WTC11 (cell line): ENCODE data around the gene ELF3. TPM values are rescaled to one million over a fixed set of nuclear protein-coding genes. Genes with fewer than 3 reads are reported as not detected.

Experiments used
- ATAC-seq: fragments of 200-7000 bp; cut with Tn5 transposase; 2 replicates; pipeline ENCODE4 v1.10.0; 2021; ENCODE audit warnings: mild to moderate bottlenecking, moderate library complexity
- CTCF ChIA-PET: fragments of 300-600 bp; sonication (Branson Sonifier 250); formaldehyde crosslinking; loops from one replicate; lab custom pipeline; 2021; ENCODE audit warnings: antibody characterized with exemption; lab: Charles Lee
- POLR2A ChIA-PET: fragments of 350-600 bp; sonication (Branson Sonifier 250); formaldehyde crosslinking; loops from one replicate; lab custom pipeline; 2021; ENCODE audit warnings: antibody characterized with exemption; lab: Charles Lee
- DNase-seq: peaks from one replicate; pipeline ENCODE4 v3.0.0; 2021; ENCODE audit warnings: low spot score
- H3K27ac Mint-ChIP-seq: 2 replicates; pipeline ENCODE4 v1.8.0; 2021; ENCODE audit warnings: mixed read lengths
- H3K27me3 Mint-ChIP-seq: 2 replicates; pipeline ENCODE4 v1.8.0; 2021; ENCODE audit warnings: low read depth, mild to moderate bottlenecking, moderate library complexity, mixed read lengths
- H3K36me3 Mint-ChIP-seq: 2 replicates; pipeline ENCODE4 v1.8.0; 2021; ENCODE audit warnings: mixed read lengths
- H3K4me1 Mint-ChIP-seq: 2 replicates; pipeline ENCODE4 v1.8.0; 2022; ENCODE audit warnings: mixed read lengths
- H3K4me3 Mint-ChIP-seq: 2 replicates; pipeline ENCODE4 v1.8.0; 2021; ENCODE audit warnings: mild to moderate bottlenecking, moderate library complexity, mixed read lengths
- H3K9me3 Mint-ChIP-seq: 2 replicates; pipeline ENCODE4 v1.8.0; 2021; ENCODE audit warnings: mixed read lengths
- CDX4 ChIP-seq: fragments of 250-450 bp; sonication (Bioruptor Pico); IDR thresholded peaks from 2 replicates; pipeline ENCODE4 v1.9.0; 2021; ENCODE audit warnings: moderate library complexity, mild to moderate bottlenecking, inconsistent platforms, borderline replicate concordance
- E2F4 ChIP-seq: sonication (generic); formaldehyde crosslinking; IDR thresholded peaks from 2 replicates; pipeline ENCODE4 v1.8.1; 2022; ENCODE audit warnings: low read depth, mild to moderate bottlenecking, moderate library complexity, missing genetic modification reagents, borderline replicate concordance
- ELF4 ChIP-seq: sonication (generic); formaldehyde crosslinking; IDR thresholded peaks from 2 replicates; pipeline ENCODE4 v1.8.1; 2022; ENCODE audit warnings: low read depth, mild to moderate bottlenecking, moderate library complexity, missing genetic modification reagents
- EMX1 ChIP-seq: fragments of 250-450 bp; sonication (Bioruptor Pico); IDR thresholded peaks from 2 replicates; pipeline ENCODE4 v1.8.0; 2021; ENCODE audit warnings: mild to moderate bottlenecking
- OVOL2 ChIP-seq: fragments of 250-450 bp; sonication (Bioruptor Pico); IDR thresholded peaks from 2 replicates; pipeline ENCODE4 v1.9.0; 2021; ENCODE audit warnings: mild to moderate bottlenecking, borderline replicate concordance
- TEAD1 ChIP-seq: sonication (generic); formaldehyde crosslinking; IDR thresholded peaks from 2 replicates; pipeline ENCODE4 v1.8.0; 2022; ENCODE audit warnings: mild to moderate bottlenecking, missing genetic modification reagents
- ZNF425 ChIP-seq: fragments of 250-450 bp; sonication (Bioruptor Pico); conservative IDR thresholded peaks from 2 replicates; pipeline ENCODE4 v1.9.0; 2021; ENCODE audit warnings: mild to moderate bottlenecking
- ZNF512 ChIP-seq: sonication (generic); formaldehyde crosslinking; IDR thresholded peaks from 2 replicates; pipeline ENCODE4 v1.8.1; 2022; ENCODE audit warnings: missing genetic modification reagents, borderline replicate concordance
- ZNF532 ChIP-seq: fragments of 250-450 bp; sonication (Bioruptor Pico); IDR thresholded peaks from 2 replicates; pipeline ENCODE4 v1.9.0; 2021; ENCODE audit warnings: mild to moderate bottlenecking, borderline replicate concordance
- total RNA-seq: library from RNA; stranded (reverse); gene quantifications from 3 replicates; pipeline ENCODE4 v1.2.3, GENCODE V29; 2021
- TF ChIP-seq, protein P1 (sequence below): fragments of 250-450 bp; sonication (Bioruptor Pico); IDR thresholded peaks from 2 replicates; pipeline ENCODE4 v1.9.0; 2021; ENCODE audit warnings: mild to moderate bottlenecking
- TF ChIP-seq, protein P2 (sequence below): sonication (generic); formaldehyde crosslinking; IDR thresholded peaks from 2 replicates; pipeline ENCODE4 v1.8.1; 2023; ENCODE audit warnings: mild to moderate bottlenecking, missing genetic modification reagents, borderline replicate concordance

The ELF3 gene
- total RNA-seq, 1 experiment from 2014 or later, result 15.0 TPM

- TF ChIP-seq E2F4, result no peak
- TF ChIP-seq, protein P1, sequence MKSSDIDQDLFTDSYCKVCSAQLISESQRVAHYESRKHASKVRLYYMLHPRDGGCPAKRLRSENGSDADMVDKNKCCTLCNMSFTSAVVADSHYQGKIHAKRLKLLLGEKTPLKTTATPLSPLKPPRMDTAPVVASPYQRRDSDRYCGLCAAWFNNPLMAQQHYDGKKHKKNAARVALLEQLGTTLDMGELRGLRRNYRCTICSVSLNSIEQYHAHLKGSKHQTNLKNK (CRISPR knock-in tag), result no peak
- no peak for TF ChIP-seq CDX4
- no peak for TF ChIP-seq OVOL2 (CRISPR knock-in tag)
- TF ChIP-seq ZNF425 (CRISPR knock-in tag), result no peak
These were observed 46.1 kb upstream of the ELF3 start (continued) for GRCh38 chr1:201964261-201964660.

DNA sequence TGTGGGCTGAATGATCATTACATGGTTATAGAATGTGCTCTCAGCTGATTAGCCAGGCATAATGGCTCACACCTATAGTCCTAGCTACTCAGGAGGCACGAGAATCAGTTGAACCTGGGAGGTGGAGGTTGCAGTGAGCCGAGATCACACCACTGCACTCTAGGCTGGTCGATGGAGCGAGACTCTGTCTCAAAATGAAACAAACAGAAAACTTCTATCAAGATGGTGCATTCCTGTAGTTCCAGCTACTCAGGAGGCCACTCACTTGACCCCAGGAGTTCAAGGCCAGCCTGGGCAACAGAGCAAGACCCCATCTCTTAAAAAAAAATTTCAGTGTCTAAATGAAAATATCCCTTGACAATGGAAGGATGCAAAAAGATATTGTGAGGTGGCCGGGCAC is 44.2 kb upstream of the ELF3 start:
- ATAC-seq (no peak), DNase-seq (no peak)
- TF ChIP-seq TEAD1 (CRISPR knock-in tag), result no peak
- no peak for TF ChIP-seq ELF4 (CRISPR knock-in tag)
- TF ChIP-seq EMX1 (CRISPR knock-in tag), result no peak
- TF ChIP-seq, protein P2, sequence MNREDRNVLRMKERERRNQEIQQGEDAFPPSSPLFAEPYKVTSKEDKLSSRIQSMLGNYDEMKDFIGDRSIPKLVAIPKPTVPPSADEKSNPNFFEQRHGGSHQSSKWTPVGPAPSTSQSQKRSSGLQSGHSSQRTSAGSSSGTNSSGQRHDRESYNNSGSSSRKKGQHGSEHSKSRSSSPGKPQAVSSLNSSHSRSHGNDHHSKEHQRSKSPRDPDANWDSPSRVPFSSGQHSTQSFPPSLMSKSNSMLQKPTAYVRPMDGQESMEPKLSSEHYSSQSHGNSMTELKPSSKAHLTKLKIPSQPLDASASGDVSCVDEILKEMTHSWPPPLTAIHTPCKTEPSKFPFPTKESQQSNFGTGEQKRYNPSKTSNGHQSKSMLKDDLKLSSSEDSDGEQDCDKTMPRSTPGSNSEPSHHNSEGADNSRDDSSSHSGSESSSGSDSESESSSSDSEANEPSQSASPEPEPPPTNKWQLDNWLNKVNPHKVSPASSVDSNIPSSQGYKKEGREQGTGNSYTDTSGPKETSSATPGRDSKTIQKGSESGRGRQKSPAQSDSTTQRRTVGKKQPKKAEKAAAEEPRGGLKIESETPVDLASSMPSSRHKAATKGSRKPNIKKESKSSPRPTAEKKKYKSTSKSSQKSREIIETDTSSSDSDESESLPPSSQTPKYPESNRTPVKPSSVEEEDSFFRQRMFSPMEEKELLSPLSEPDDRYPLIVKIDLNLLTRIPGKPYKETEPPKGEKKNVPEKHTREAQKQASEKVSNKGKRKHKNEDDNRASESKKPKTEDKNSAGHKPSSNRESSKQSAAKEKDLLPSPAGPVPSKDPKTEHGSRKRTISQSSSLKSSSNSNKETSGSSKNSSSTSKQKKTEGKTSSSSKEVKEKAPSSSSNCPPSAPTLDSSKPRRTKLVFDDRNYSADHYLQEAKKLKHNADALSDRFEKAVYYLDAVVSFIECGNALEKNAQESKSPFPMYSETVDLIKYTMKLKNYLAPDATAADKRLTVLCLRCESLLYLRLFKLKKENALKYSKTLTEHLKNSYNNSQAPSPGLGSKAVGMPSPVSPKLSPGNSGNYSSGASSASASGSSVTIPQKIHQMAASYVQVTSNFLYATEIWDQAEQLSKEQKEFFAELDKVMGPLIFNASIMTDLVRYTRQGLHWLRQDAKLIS, result no peak
- TF ChIP-seq ZNF512, result no peak
- TF ChIP-seq ZNF532 (CRISPR knock-in tag), result no peak
- no peak overlapping the region for H3K27ac Mint-ChIP-seq
- no peaks in the 10 kb centered on the region for H3K9me3 Mint-ChIP-seq
- CTCF ChIA-PET, result interaction anchor here (0.6 kb wide), 1 partner anchor 160 kb away, joined by 3 read pairs; no protein-coding TSS in a partner anchor
- no peak overlapping the region for H3K4me3 Mint-ChIP-seq
- no peaks in the 10 kb centered on the region for H3K4me1 Mint-ChIP-seq
- no peaks in the 10 kb centered on the region for H3K27me3 Mint-ChIP-seq
- POLR2A ChIA-PET, result no interaction called here
- peaks cover 82% of the 10 kb centered on the region for H3K36me3 Mint-ChIP-seq
